Measurements from ENCODE around the gene BNIP5. TPM values are rescaled to one million over a fixed set of nuclear protein-coding genes. Genes with fewer than 3 reads are reported as not detected.

Gene BNIP5
- total RNA-seq, 4 donors from 2014 or later: not detected

GRCh38 chr6:36305885-36306284 is 30.8 kb downstream of the BNIP5 start:
- Histone ChIP-seq H3K4me3 (no peak overlapping the region), H3K4me1 (peaks cover 5 to 16% (median 6%) of the 10 kb centered on the region in 3 donors), H3K27ac (no peak overlapping the region), H3K27me3 (peaks cover 0 to 11% (median 0%) of the 10 kb centered on the region in 4 donors), H3K9me3 (no peaks in the 10 kb centered on the region), H3K36me3 (no peaks in the 10 kb centered on the region)
- DNase-seq: no peak
- WGBS, 2 donors: 89 to 91% methylated on average over 6 to 7 of the region's 11 CpGs
- intact Hi-C loops (cut with DNase I): no loop called here
- TF ChIP-seq CTCF (IDR thresholded peaks at IDR 0.05) (no peak), POLR2A (IDR thresholded peaks at IDR 0.05) (no peak)

- H3K27me3 ChIP-seq: peaks cover 0 to 3% (median 0%) of the 10 kb centered on the region in 4 donors
- H3K9me3 ChIP-seq: no peaks in the 10 kb centered on the region
- no peaks in the 10 kb centered on the region for H3K36me3 ChIP-seq
- peaks cover 5 to 16% (median 6%) of the 10 kb centered on the region in 3 donors for H3K4me1 ChIP-seq
- H3K4me3 ChIP-seq: no peak overlapping the region
- TF ChIP-seq POLR2A (IDR thresholded peaks at IDR 0.05): no peak
- TF ChIP-seq CTCF (IDR thresholded peaks at IDR 0.05): peak; percentile 82 to 96 (median 93)
- peak; percentile 29 for DNase-seq
- intact Hi-C loops (cut with DNase I): loop anchor here (5.0 kb wide), 1 partner anchor 60 kb away; no protein-coding TSS in a partner anchor
- H3K27ac ChIP-seq: peak overlapping the region in 1 of 4 donors; percentile 21
- WGBS, 2 donors: 28 to 34% methylated on average over 8 to 13 of the region's 13 CpGs
Measured at GRCh38 chr6:36302227-36302976, 34.3 kb downstream of the BNIP5 start.

- Histone ChIP-seq H3K9me3 (no peaks in the 10 kb centered on the region), H3K27ac (peak overlapping the region in 1 of 4 donors; percentile 21), H3K4me3 (no peak overlapping the region), H3K4me1 (peaks cover 5 to 16% (median 6%) of the 10 kb centered on the region in 3 donors), H3K27me3 (peaks cover 0 to 3% (median 0%) of the 10 kb centered on the region in 4 donors), H3K36me3 (no peaks in the 10 kb centered on the region)
- 46 to 73% methylated on average over 3 to 7 of the region's 7 CpGs for WGBS, 2 donors
- TF ChIP-seq POLR2A (IDR thresholded peaks at IDR 0.05): no peak
- no peak for TF ChIP-seq CTCF (IDR thresholded peaks at IDR 0.05)
- no peak for DNase-seq
- intact Hi-C loops (cut with DNase I): loop anchor here (5.0 kb wide), 1 partner anchor 61 kb away; no protein-coding TSS in a partner anchor
Measured at GRCh38 chr6:36301781-36302180, 34.9 kb downstream of the BNIP5 start.

DNA sequence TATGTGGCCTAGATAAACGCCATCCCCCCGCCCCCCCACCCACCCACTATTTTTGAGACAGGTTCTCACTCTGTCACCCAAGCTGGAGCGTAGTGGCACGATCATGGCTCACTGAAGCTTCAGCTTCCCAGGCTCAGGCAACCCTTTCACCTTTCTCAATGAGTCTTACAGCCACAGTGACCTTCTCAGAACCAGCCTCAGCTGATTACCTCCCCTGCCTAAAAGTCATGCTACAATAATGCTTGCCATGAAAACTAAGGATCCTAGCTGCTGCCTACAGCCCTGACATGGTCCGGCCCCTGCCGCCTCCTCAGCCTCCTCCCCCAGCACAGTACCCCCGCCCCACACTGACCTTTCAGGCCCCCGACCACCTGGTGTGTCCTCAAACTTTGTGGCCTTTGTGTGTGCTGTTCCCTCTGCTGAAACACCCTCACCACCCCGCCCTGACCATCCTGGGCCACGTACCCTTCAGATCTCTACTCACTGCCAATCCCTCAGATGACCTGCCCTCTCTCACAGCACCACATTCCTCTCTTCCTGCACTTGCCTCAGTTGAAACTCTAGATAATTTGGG is 35.5 kb downstream of the BNIP5 start:
- Histone ChIP-seq H3K36me3 (no peaks in the 10 kb centered on the region), H3K4me3 (no peak overlapping the region), H3K4me1 (peaks cover 5 to 16% (median 6%) of the 10 kb centered on the region in 3 donors), H3K27ac (peak overlapping the region in 1 of 4 donors; percentile 10), H3K9me3 (no peaks in the 10 kb centered on the region), H3K27me3 (peaks cover 0 to 3% (median 0%) of the 10 kb centered on the region in 4 donors)
- no peak for TF ChIP-seq CTCF (IDR thresholded peaks at IDR 0.05)
- TF ChIP-seq POLR2A (IDR thresholded peaks at IDR 0.05): no peak
- WGBS, 2 donors: 74 to 82% methylated on average over 10 of the region's 10 CpGs
- DNase-seq: no peak
- intact Hi-C loops (cut with DNase I): loop anchor here (5.0 kb wide), 1 partner anchor 61 kb away; no protein-coding TSS in a partner anchor

- Histone ChIP-seq H3K9me3 (no peaks in the 10 kb centered on the region), H3K36me3 (no peaks in the 10 kb centered on the region), H3K27ac (no peak overlapping the region), H3K4me3 (no peak overlapping the region), H3K27me3 (peaks cover 0 to 3% (median 0%) of the 10 kb centered on the region in 4 donors), H3K4me1 (peaks cover 5 to 16% (median 6%) of the 10 kb centered on the region in 3 donors)
- DNase-seq: no peak
- intact Hi-C loops (cut with DNase I): no loop called here
- TF ChIP-seq CTCF (IDR thresholded peaks at IDR 0.05) (no peak), POLR2A (IDR thresholded peaks at IDR 0.05) (no peak)
- WGBS, 2 donors: 85 to 88% methylated on average over 4 of the region's 4 CpGs
Measured at GRCh38 chr6:36298027-36298426, 38.7 kb downstream of the BNIP5 start.

All from esophagus squamous epithelium (tissue), 5 donors.